NCI-H146 treated with DMSO at 0.1 percent for 48 hours (cell line): ENCODE results near the gene TRAK1.

ENCODE experiments used
- DNase-seq: peaks from one replicate; lab custom pipeline; 2025; ENCODE audit not compliant: unreplicated experiment; lab: John Stamatoyannopoulos, UW

Gene TRAK1

DNA sequence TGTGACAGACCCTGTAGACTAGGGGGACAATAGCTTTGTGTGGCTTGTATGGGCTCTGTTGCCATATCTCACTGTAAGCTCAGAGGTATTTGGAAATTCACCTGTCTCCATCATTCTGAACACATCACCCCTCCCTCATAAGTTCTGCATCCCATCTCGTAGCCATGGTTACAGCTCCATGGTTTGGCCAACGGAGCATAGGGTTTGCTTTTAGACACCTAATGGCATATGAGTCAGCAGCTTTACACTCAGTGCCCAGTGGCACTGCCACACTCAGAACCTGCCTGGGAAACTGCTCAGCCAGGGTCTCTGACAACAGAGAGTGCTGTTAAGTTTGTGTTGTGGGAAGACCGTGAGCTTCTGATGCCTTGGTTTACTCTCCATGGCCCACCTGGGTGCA, 107.6 kb downstream of the TRAK1 start:
- DNase-seq = no peak

- DNase-seq = no peak
These were observed 111.2 kb downstream of the TRAK1 start for GRCh38 chr3:42202217-42202865.

DNA sequence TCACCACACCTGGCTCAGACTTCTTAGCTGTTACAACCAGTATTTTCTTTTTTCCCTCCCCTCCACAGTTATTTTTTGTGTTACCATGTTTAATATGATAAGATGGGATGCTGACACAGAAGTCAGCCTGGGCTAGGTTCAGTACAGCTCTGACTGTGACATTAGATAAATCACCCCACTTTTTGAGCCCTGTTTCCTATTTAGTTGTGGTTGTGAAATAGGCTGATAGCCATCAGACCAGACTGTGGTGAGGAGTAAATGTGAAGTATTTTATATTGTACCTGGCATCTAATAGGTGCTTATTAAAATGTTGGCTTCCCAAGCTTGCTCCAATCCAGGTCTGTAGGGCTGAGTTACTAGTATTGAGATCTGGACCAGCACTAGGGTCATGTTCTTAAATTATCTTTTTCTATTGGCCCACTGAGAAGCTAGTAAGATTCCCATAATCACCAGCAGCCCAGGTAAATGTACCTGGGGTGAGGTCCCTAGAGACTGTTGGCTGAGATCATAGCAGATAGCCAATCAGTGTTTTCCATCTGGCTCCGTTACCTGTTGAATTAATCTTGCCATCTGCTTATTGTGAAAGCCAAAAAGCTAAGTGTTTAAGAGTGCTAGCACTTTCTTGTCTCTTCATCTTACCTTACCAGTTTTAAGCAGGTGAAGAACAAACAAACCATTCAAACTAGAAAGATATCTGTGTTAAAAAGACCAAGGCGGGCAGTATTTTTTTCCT, 113.9 kb downstream of the TRAK1 start:
- DNase-seq = no peak

GRCh38 chr3:42205800-42206514, 114.8 kb downstream of the TRAK1 start:
- DNase-seq = no peak

DNA sequence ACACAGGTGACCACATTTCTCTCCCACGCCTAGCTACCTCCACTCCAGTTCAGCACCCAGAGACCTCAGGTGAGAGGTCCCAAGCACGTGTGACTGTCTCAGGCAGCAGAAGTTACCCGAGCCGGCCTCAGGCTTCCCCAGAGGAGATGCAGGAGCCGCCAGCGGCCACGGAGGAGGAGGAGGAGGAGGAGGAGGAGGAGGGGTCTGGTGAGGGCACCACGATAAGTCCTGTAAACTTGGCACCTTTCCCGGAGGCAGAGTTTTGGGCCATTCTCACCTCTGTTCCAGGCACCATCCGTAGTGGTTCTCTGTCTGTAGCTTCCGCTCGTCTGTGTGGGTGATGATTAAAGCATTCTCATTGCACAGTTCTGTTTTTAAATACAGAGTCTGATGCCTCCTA, 118.8 kb downstream of the TRAK1 start:
- DNase-seq = no peak

- DNase-seq = no peak
These were observed 119.6 kb downstream of the TRAK1 start for GRCh38 chr3:42210726-42211125.

- DNase-seq = no peak
These were observed 122.3 kb downstream of the TRAK1 start for GRCh38 chr3:42213417-42213816.

DNA sequence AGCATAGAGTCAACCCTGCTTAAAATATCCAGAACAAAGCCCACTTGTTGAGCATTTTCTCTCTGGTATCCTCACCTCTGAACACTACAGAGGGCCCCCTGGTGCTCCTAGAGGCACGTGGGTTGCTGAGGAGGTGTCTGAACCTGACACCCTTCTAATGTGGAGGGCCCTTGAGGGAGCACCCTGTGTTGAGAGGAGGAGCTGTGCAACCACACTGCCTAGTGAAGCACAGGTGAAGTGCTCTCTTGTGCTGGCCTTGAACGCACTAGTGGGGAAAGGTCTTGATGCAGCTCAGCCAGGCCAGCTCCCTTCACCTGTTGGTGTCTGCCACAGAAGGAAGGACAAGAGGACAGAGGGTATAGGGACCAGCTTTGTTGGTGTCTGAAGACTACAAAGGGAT, 122.9 kb downstream of the TRAK1 start:
- no peak for DNase-seq

GRCh38 chr3:42214565-42215283, 123.6 kb downstream of the TRAK1 start:
- DNase-seq = no peak

GRCh38 chr3:42216302-42216701, 125.1 kb downstream of the TRAK1 start:
- DNase-seq = no peak

DNA sequence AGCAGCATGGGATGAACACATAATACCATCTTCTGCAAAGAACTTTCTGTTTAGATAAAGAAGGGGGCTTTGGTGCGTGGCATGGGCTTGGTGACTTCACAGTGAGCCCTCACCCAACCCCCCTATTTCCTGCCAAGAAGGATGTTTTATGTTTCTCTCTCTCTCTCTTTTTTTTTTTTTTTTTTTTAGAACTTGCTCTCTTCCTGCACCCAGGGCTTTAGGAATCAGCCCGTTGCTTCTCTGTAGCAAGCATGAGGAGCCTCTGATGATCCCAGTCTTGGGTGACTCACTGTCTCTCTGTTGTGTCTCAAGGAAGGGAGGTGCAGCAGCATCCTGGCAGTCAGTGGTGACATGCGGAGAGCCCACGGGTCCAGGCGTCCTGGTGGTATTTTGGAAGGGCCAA, 125.8 kb downstream of the TRAK1 start:
- no peak for DNase-seq

- DNase-seq = no peak
These were observed 129.4 kb downstream of the TRAK1 start for GRCh38 chr3:42220436-42221121.

GRCh38 chr3:42222942-42223693, 132.0 kb downstream of the TRAK1 start:
- no peak for DNase-seq

DNA sequence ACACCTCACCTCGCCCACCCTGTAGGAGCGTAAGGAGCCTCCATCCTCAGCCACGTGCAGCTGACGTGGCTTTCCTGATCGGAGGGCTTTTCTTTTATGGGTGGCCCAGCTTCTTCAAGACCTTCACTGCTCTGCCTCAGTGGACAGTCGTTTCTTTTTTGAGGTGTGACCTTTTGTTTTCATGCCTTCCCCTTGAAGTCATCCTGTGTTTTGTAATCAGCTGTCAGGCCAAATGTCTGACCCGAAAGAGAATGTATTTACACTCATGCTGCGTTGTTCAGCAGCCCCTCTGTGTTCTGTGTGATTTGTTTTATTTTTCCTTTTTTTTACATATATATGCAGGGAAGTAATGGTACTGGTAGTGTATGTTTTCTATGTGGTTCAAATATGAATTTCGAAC, 133.0 kb downstream of the TRAK1 start:
- no peak for DNase-seq

DNA sequence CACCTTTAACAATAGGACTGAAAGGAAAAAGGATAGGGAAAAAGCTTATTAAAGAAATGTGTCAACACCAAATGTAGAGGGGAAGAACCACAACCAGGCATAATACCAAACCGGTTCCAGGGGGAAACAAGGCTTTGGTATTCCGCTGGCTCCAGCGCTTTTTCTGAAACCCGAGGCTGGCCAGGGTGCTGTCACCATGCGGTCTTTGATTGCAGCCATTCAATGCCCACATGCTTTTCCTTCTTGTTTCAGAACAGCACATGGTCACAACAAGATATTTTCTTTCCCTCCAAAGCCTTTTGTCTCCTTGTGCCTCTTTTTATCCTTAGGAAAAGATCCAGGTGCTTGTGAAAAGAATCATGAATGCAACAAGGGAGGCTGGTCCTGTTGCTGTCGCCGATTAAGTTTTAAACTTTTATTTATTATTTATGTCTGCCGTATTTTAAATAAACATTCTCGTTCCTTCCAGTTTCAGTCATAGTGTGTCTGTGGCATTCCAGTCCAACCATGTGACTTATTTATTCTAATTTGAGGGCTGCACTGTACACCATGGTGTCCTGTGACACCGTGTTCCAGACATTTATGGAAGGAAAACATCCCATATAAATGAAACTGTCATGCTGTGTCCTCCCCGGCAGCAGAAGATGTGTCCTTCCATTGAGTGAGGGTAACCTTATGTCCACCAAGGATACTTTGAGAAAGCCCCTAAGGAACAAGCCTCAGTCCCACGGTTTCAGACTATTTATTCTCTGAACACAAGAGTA, 133.7 kb downstream of the TRAK1 start:
- no peak for DNase-seq

GRCh38 chr3:42225486-42226363, 134.6 kb downstream of the TRAK1 start:
- DNase-seq = no peak

DNA sequence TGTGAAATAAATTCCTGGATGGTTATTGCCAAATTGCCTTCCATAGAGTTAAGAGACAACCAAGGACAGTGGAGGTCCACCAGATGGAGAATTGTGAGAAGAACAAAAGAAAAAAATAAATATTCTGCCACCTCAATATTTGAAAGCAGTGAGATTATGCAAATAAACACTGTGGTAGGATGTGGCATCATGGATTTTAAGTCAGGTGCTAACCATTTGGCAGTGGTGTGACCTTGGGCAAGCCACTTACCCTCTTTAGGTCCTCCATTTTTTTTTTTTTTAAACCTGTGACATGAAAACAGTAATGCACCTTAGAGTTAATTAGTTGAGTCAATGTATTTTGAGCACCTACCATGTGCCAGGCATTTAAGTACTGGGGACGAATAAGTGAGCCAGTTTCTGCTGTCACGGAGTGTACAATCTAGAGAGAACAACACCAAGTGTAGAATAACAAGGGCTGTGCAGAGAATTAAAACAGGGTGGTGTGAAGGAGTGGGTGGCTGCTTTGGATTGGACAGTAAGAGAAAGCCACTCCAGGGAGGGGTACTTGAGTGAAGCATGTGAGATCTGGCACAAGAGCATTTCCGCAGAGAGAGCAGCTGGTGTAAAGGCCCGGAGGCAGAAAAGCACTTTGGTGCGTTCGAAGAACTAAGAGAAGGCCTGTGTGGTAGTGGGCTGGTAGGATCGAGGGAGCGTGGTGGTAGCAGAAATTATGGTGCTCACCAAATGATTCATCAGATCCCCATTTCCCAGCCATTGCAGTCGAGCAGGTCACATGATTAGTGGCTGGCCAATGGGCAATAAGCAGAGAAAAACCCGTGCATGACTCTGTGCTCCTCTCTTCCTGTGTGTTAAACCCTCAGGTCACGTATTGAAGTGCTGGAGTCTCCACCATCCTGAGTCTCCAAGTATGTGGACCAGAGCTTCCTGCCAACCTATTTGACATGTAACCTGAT, 135.6 kb downstream of the TRAK1 start:
- no peak for DNase-seq
